ENCODE results near the gene AAMP. TPM values are rescaled to one million over a fixed set of nuclear protein-coding genes. Genes with fewer than 3 reads are reported as not detected.
A peak's percentile ranks its signal among the peaks of the same experiment; 100 is the strongest.
"Not testable (repeated sequence)": the region's sequence is repeated elsewhere in the genome, so short reads cannot be mapped to it uniquely, and the experiment has no call there.

Gene AAMP, protein sequence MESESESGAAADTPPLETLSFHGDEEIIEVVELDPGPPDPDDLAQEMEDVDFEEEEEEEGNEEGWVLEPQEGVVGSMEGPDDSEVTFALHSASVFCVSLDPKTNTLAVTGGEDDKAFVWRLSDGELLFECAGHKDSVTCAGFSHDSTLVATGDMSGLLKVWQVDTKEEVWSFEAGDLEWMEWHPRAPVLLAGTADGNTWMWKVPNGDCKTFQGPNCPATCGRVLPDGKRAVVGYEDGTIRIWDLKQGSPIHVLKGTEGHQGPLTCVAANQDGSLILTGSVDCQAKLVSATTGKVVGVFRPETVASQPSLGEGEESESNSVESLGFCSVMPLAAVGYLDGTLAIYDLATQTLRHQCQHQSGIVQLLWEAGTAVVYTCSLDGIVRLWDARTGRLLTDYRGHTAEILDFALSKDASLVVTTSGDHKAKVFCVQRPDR
- 269 and 315 TPM in 2 replicates for total RNA-seq
- 273 and 276 TPM in 2 replicates for polyA plus RNA-seq

DNA sequence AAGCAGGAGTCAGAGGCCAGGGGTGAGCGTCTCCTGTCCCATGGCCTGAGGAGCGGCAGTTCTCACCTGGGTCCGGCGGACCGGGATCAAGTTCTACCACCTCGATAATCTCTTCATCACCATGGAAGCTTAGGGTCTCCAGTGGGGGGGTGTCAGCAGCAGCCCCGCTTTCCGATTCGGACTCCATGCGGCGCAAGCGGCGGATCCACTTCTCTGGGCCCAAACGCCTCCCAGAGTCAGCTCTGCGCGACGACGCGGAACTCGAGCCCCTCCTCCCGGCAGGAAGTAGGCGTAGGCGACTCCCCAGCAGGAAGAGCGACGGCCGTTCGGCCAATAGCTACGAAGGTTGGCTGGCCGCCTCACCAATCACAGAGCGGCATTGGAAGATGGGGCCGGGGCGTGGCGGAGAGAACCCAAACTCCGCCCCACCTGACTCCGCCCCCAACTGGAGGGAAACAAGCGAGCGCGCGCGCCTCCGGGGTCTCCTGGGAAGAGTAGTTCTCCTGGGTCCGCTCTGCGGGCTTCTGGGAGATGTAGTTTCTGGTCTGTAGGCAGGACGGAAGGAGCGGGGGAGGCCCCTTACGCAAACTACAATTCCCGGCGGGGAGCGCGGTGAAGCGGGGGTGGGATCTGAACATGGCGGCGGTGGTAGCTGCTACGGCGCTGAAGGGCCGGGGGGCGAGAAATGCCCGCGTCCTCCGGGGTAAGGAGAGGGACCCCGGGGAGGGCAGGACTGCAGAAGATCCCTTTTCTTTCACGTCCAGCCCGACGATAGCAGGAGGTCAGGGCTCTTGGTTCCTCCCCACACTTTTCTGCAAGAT, at the start of gene AAMP, which contains the start of gene PNKD:
TSS of gene AAMP (minus strand) at position 238 of the 821 bp plus-strand sequence. CDS start at position 187, 51 bp downstream.
TSS of gene PNKD (plus strand) at position 620 of the 821 bp plus-strand sequence. CDS start at position 637, 17 bp downstream.
- peaks cover 10% of the 10 kb centered on the region for H3K4me1 ChIP-seq (ENCODE audit: low read depth)
- H3K27me3 ChIP-seq, result no peaks in the 10 kb centered on the region
- H3K27ac ChIP-seq, result peak within 1 kb of the TSS; percentile 81
- peaks cover 37% of the 10 kb centered on the region for H3K36me3 ChIP-seq
- TF ChIP-seq, protein P1, sequence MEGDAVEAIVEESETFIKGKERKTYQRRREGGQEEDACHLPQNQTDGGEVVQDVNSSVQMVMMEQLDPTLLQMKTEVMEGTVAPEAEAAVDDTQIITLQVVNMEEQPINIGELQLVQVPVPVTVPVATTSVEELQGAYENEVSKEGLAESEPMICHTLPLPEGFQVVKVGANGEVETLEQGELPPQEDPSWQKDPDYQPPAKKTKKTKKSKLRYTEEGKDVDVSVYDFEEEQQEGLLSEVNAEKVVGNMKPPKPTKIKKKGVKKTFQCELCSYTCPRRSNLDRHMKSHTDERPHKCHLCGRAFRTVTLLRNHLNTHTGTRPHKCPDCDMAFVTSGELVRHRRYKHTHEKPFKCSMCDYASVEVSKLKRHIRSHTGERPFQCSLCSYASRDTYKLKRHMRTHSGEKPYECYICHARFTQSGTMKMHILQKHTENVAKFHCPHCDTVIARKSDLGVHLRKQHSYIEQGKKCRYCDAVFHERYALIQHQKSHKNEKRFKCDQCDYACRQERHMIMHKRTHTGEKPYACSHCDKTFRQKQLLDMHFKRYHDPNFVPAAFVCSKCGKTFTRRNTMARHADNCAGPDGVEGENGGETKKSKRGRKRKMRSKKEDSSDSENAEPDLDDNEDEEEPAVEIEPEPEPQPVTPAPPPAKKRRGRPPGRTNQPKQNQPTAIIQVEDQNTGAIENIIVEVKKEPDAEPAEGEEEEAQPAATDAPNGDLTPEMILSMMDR (IDR thresholded peaks at IDR 0.05; ENCODE audit: low read depth, low read length), result peak; percentile 8
- DNase-seq (ENCODE audit: low read depth in 1 of 2, low spot score in 1 of 2), result peak; percentile 100
- H3K4me3 ChIP-seq, result peak within 1 kb of the TSS; percentile 71
- no peaks in the 10 kb centered on the region for H3K9me3 ChIP-seq (ENCODE audit: low read depth)

DNA sequence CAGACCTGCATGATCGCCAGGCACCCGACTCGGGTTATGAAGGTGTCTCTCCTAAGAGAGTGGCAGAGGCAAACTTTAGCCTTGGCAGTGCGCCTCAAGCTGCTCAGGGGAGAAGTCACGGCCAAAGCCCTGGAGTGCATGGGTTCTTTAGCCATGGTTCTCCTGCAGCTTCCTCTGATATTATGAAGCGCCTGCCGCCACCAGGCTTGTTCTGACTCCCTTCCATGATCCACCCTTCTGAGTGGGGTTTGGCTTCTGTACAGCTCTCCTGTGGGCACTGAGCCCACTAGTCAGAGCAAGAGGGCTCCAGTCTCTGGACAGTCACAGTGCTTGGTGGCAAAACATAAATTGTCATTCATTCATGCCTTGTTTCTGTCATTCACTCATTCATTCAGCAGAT, 48.3 kb upstream of the AAMP start:
- no peak overlapping the region for H3K4me3 ChIP-seq
- H3K27me3 ChIP-seq, result no peaks in the 10 kb centered on the region
- H3K9me3 ChIP-seq (ENCODE audit: low read depth), result no peaks in the 10 kb centered on the region
- H3K36me3 ChIP-seq, result no peaks in the 10 kb centered on the region
- TF ChIP-seq, protein P1 (IDR thresholded peaks at IDR 0.05; ENCODE audit: low read depth, low read length), result no peak
- no peak overlapping the region for H3K27ac ChIP-seq
- DNase-seq (ENCODE audit: low read depth in 1 of 2, low spot score in 1 of 2), result no peak
- H3K4me1 ChIP-seq (ENCODE audit: low read depth), result peaks cover 12% of the 10 kb centered on the region

DNA sequence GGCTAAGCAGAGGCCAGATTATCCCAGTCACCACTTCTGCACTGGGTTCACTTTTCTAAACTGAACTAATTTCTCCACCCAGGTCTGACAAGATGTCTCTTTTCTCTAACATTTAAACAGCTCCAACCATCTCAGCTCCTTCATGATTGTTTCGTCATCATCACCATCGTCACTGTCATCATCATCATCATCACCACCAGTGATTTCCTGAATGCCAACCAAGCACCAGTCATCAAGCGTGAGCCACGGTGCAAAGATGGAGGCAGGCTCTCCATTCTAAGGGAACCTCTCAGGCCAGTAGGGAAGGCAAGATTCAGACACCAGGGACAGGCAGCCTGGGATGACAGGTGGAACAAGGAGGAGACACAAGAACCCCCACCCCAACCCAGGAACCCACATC, 47.9 kb upstream of the AAMP start:
- DNase-seq (ENCODE audit: low read depth in 1 of 2, low spot score in 1 of 2), result no peak
- TF ChIP-seq, protein P1 (IDR thresholded peaks at IDR 0.05; ENCODE audit: low read depth, low read length), result no peak
- no peaks in the 10 kb centered on the region for H3K27me3 ChIP-seq
- H3K9me3 ChIP-seq (ENCODE audit: low read depth), result no peaks in the 10 kb centered on the region
- H3K4me3 ChIP-seq, result no peak overlapping the region
- H3K27ac ChIP-seq, result no peak overlapping the region
- peaks cover 12% of the 10 kb centered on the region for H3K4me1 ChIP-seq (ENCODE audit: low read depth)
- H3K36me3 ChIP-seq, result no peaks in the 10 kb centered on the region

DNA sequence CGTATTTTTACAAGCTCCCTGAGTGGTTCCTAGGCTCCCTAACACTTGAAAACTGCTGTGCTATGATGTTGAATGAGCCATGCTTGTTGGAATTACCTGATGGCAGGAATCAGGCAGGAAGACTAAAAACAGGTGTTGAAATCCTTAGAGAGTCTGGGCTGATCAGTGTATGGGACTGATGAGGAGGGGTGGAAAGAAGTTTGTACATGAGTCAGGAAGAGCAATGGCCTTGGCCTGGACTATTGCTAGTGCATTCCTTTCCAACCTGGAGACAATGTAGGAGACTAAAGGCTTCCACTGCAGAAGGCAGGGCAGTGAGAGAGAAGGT, 47.3 kb upstream of the AAMP start:
- TF ChIP-seq, protein P1 (IDR thresholded peaks at IDR 0.05; ENCODE audit: low read depth, low read length), result no peak
- no peaks in the 10 kb centered on the region for H3K27me3 ChIP-seq
- H3K4me3 ChIP-seq, result no peak overlapping the region
- H3K27ac ChIP-seq, result peak overlapping the region; percentile 30
- H3K9me3 ChIP-seq (ENCODE audit: low read depth), result no peaks in the 10 kb centered on the region
- H3K36me3 ChIP-seq, result no peaks in the 10 kb centered on the region
- peaks cover 11% of the 10 kb centered on the region for H3K4me1 ChIP-seq (ENCODE audit: low read depth)
- DNase-seq (ENCODE audit: low read depth in 1 of 2, low spot score in 1 of 2), result no peak

DNA sequence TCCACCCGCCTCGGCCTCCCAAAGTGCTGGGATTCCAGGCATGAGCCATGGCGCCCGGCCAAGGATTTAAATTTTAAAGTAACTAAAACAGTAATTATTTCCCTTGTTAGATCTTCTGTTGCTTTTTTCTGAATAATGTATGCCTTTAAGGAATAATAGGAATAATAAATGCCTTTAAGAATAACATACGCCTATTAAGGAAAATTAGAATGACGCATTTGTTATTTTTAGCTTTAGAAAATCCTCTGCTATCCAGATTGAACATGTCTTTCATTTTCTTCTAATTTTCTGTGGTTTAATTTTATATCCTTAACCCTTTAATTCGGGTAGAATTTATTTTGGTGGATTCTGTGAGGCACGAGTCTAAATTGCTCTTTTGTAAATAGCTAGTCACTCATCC, 45.5 kb upstream of the AAMP start:
- TF ChIP-seq, protein P1 (IDR thresholded peaks at IDR 0.05; ENCODE audit: low read depth, low read length), result no peak
- Histone ChIP-seq H3K4me1 (ENCODE audit: low read depth) (peaks cover 22% of the 10 kb centered on the region), H3K4me3 (no peak overlapping the region), H3K27ac (no peak overlapping the region), H3K27me3 (no peaks in the 10 kb centered on the region), H3K36me3 (no peaks in the 10 kb centered on the region), H3K9me3 (ENCODE audit: low read depth) (no peaks in the 10 kb centered on the region)
- no peak for DNase-seq (ENCODE audit: low read depth in 1 of 2, low spot score in 1 of 2)

DNA sequence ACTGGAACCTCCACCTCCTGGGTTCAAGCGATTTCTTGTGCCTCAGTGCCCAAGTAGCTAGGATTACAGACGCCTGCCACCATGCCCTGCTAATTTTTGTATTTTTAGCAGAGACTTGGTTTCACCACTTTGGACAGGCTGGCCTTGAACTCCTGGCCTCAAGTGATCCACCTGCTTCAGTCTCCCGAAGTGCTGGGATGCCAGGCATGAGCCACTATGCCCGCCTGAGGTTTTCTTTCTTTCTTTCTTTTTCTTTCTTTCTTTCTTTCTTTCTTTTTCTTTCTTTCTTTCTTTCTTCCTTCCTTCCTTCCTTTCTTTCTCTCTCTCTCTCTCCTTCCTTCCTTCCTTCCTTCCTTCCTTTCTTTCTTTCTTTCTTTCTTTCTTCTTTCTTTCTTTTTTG, 44.8 kb upstream of the AAMP start:
- not testable (repeated sequence) for H3K27me3 ChIP-seq; H3K27ac ChIP-seq; H3K4me3 ChIP-seq; DNase-seq (ENCODE audit: low read depth in 1 of 2, low spot score in 1 of 2); H3K36me3 ChIP-seq; H3K9me3 ChIP-seq (ENCODE audit: low read depth)
- peaks cover 22% of the 10 kb centered on the region for H3K4me1 ChIP-seq (ENCODE audit: low read depth)

Data from cardiac muscle cell (in vitro differentiated cells and primary cell).